Measurements from ENCODE around the gene NOP16. TPM values are rescaled to one million over a fixed set of nuclear protein-coding genes. Genes with fewer than 3 reads are reported as not detected.

The NOP16 gene
- total RNA-seq, 1 donor from 2014 or later, result 9.9 TPM

DNA sequence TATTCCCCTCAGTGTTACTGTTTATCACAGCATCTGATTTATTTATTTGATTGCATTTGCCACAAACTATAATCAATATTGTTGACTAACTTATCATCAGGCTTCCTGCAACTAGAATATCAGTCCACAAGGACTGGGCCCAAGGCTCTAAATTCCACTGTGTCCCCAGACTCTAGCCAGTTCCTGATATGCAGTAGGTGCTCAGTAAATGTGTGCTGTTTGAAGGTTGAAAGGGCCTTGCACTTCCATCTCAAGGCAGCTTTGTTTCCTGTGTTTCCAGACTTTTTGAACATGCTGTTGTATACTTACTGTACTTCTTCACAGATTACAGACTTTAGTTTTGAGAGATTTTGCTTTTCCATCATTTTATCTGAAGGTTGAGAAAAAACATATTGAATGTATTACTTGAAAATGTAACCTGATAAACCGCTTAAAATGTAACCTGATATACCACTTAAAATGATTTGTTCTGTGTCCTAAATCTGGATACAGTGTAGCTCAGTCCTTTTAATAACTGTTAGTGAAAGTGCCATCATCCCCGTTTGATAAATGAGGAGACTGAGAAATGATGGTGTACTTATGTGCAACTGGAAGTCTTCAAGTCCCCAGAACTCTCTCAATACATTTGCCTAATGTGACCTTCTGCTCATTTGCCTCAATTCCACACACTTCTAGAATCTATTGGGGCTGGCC lies 45.5 kb downstream of the NOP16 start:
- Histone ChIP-seq H3K36me3 (ENCODE audit: control insufficient read depth in 3 of 3, insufficient read depth in 3 of 3, low read length in 3 of 3) (peaks cover 24 to 36% (median 33%) of the 10 kb centered on the region in 3 donors), H3K4me1 (ENCODE audit: control insufficient read depth in 3 of 3, insufficient read depth in 3 of 3, low read length in 3 of 3) (no peaks in the 10 kb centered on the region), H3K4me3 (ENCODE audit: low read length in 3 of 3) (no peak overlapping the region), H3K9me3 (ENCODE audit: control insufficient read depth in 3 of 3, low read length in 3 of 3) (no peaks in the 10 kb centered on the region), H3K27ac (ENCODE audit: low read depth, low read length) (no peak overlapping the region), H3K27me3 (ENCODE audit: control insufficient read depth in 3 of 3, insufficient read depth in 3 of 3, low read length in 3 of 3) (no peaks in the 10 kb centered on the region), H3K9ac (ENCODE audit: low read depth in 1 of 3, low read length in 3 of 3) (no peak overlapping the region)

DNA sequence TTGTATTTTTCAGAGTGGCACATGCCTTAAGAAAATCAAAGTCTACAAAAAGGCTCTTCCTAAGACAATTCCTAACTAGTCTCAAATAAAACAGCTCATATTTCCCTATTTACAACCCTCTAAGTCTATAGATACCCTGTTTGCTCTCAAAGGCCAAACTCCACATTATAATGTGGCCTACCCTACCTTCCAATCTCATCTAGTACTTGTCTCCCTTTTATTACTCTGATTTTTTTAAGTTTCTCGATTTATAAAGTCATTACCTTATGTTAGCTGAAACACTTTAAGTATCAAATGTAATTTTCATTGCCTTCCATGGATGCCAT lies 46.3 kb downstream of the NOP16 start:
- H3K27me3 ChIP-seq (ENCODE audit: control insufficient read depth in 3 of 3, insufficient read depth in 3 of 3, low read length in 3 of 3), result no peaks in the 10 kb centered on the region
- no peaks in the 10 kb centered on the region for H3K4me1 ChIP-seq (ENCODE audit: control insufficient read depth in 3 of 3, insufficient read depth in 3 of 3, low read length in 3 of 3)
- no peak overlapping the region for H3K27ac ChIP-seq (ENCODE audit: low read depth, low read length)
- no peak overlapping the region for H3K4me3 ChIP-seq (ENCODE audit: low read length in 3 of 3)
- H3K9ac ChIP-seq (ENCODE audit: low read depth in 1 of 3, low read length in 3 of 3), result no peak overlapping the region
- H3K9me3 ChIP-seq (ENCODE audit: control insufficient read depth in 3 of 3, low read length in 3 of 3), result no peaks in the 10 kb centered on the region
- H3K36me3 ChIP-seq (ENCODE audit: control insufficient read depth in 3 of 3, insufficient read depth in 3 of 3, low read length in 3 of 3), result peaks cover 23 to 31% (median 28%) of the 10 kb centered on the region in 3 donors

DNA sequence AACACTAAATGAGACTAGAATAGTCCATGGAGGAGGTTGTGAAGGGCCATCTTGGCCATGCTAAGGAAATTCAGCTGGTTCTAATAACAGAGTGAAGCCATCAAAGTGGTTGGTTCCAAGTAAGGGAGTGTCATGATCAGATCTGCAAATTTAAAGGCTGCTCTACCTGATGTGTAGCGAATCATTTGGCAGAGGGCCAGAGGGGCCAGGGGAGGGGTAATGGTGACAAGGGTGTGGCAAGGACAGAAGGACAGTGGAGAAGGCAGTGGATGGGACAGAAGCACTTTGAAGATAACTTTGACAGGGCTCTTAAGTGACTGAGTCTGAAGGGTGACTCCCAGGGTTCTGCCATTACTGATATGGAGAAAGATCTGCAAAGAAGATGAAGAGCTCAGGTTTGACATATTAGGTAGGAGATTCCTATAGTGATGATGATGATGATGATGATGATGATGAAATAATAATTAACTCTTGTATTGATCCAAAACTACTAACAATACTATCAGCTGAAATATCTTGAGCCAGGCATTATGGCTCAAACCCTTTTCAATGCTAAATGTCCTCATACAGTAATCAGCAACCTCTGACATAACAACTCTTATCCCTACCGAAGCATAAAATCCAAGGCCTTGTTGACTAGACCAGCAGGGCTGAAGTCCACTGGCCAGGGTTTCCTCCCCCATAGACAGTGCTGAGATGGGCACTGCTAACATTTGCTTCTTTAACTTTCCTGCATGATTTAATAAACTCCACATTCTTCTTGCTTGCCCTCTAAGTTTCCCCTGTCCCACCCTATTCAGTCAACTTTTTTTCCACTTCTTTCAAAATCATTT lies 46.9 kb downstream of the NOP16 start:
- Histone ChIP-seq H3K27me3 (ENCODE audit: control insufficient read depth in 3 of 3, insufficient read depth in 3 of 3, low read length in 3 of 3) (no peaks in the 10 kb centered on the region), H3K4me3 (ENCODE audit: low read length in 3 of 3) (no peak overlapping the region), H3K4me1 (ENCODE audit: control insufficient read depth in 3 of 3, insufficient read depth in 3 of 3, low read length in 3 of 3) (no peaks in the 10 kb centered on the region), H3K36me3 (ENCODE audit: control insufficient read depth in 3 of 3, insufficient read depth in 3 of 3, low read length in 3 of 3) (peaks cover 17 to 25% (median 23%) of the 10 kb centered on the region in 3 donors), H3K27ac (ENCODE audit: low read depth, low read length) (no peak overlapping the region), H3K9me3 (ENCODE audit: control insufficient read depth in 3 of 3, low read length in 3 of 3) (no peaks in the 10 kb centered on the region), H3K9ac (ENCODE audit: low read depth in 1 of 3, low read length in 3 of 3) (no peak overlapping the region)

DNA sequence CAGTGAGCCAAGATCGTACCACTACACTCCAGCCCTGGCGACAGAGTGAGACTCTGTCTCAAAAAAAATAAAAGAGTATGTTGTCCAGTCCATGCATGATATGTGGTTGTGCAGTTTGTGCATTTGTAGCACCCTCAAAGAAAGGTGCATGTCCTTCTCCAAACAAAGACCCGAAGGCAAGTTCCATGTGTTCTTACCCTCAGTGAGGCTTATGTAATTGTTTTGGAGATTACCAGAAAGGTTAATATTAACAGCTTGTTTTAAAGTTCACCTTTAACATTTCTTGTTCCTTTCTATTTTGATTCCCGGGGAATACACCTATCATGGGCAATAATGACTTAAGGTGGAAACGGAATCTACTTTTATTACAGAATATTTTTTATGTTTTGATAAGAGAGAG lies 49.1 kb downstream of the NOP16 start:
- H3K9ac ChIP-seq (ENCODE audit: low read depth in 1 of 3, low read length in 3 of 3), result no peak overlapping the region
- no peak overlapping the region for H3K4me3 ChIP-seq (ENCODE audit: low read length in 3 of 3)
- H3K4me1 ChIP-seq (ENCODE audit: control insufficient read depth in 3 of 3, insufficient read depth in 3 of 3, low read length in 3 of 3), result no peaks in the 10 kb centered on the region
- no peaks in the 10 kb centered on the region for H3K27me3 ChIP-seq (ENCODE audit: control insufficient read depth in 3 of 3, insufficient read depth in 3 of 3, low read length in 3 of 3)
- H3K36me3 ChIP-seq (ENCODE audit: control insufficient read depth in 3 of 3, insufficient read depth in 3 of 3, low read length in 3 of 3), result peaks cover 3 to 6% (median 4%) of the 10 kb centered on the region in 3 donors
- no peak overlapping the region for H3K27ac ChIP-seq (ENCODE audit: low read depth, low read length)
- no peaks in the 10 kb centered on the region for H3K9me3 ChIP-seq (ENCODE audit: control insufficient read depth in 3 of 3, low read length in 3 of 3)

DNA sequence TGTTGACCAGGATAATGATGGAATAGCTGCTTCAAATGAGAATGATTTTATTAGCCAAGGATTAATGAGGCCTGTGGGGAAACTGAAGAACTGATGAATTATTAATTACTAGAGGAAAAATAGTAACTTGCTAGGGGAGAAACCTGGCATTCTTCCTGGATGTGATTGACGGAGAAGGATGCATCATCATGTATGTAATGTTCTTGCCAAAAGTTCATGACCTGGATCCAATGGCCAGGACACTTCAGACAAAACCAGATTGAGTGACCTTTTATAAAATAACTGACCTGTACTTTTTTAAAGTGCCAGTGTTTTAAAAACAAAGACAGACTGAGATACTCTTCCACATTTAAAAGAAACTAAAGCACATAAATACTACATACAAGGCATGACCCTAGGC lies 50.5 kb downstream of the NOP16 start:
- Histone ChIP-seq H3K9me3 (ENCODE audit: control insufficient read depth in 3 of 3, low read length in 3 of 3) (no peaks in the 10 kb centered on the region), H3K27ac (ENCODE audit: low read depth, low read length) (no peak overlapping the region), H3K27me3 (ENCODE audit: control insufficient read depth in 3 of 3, insufficient read depth in 3 of 3, low read length in 3 of 3) (no peaks in the 10 kb centered on the region), H3K4me3 (ENCODE audit: low read length in 3 of 3) (no peak overlapping the region), H3K4me1 (ENCODE audit: control insufficient read depth in 3 of 3, insufficient read depth in 3 of 3, low read length in 3 of 3) (no peaks in the 10 kb centered on the region), H3K9ac (ENCODE audit: low read depth in 1 of 3, low read length in 3 of 3) (no peak overlapping the region), H3K36me3 (ENCODE audit: control insufficient read depth in 3 of 3, insufficient read depth in 3 of 3, low read length in 3 of 3) (peaks cover 3 to 6% (median 4%) of the 10 kb centered on the region in 3 donors)

DNA sequence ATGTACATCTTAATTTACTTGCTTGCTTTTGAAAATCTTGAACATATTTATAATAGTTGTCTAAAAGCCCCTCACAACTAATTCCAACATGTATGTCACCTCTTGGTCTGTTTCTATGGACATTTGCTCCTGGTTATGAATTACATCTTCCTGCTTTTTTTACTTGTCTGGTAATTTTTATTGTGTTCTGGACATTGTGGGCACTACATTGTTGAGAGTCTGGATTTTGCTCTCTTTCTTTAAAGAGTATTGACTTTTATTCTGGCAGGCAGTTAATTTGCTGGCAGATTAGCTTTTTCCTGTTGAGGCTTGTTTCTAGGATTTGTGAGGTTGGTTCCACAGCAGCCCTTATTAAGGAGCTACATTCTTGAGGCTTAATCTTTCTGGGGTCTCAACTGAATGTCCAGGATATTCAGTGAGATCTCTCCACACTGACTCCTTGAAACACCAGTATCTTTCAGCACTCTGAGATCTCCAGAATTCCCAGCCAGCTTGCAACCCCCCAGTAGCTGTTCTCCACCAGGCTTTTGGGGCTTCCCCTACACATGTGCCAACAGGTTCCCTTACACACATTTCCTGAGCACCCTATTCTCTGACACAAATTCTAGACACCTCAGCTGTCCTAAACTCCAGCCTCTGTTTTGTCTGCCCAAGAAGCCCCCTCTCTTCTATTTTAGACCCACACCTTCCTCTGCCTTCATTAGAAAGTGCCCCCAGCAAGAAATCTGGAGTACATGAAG lies 54.2 kb downstream of the NOP16 start:
- Histone ChIP-seq H3K36me3 (ENCODE audit: control insufficient read depth in 3 of 3, insufficient read depth in 3 of 3, low read length in 3 of 3) (peaks cover 3 to 6% (median 4%) of the 10 kb centered on the region in 3 donors), H3K4me3 (ENCODE audit: low read length in 3 of 3) (no peak overlapping the region), H3K27ac (ENCODE audit: low read depth, low read length) (no peak overlapping the region), H3K9ac (ENCODE audit: low read depth in 1 of 3, low read length in 3 of 3) (no peak overlapping the region), H3K4me1 (ENCODE audit: control insufficient read depth in 3 of 3, insufficient read depth in 3 of 3, low read length in 3 of 3) (no peaks in the 10 kb centered on the region), H3K9me3 (ENCODE audit: control insufficient read depth in 3 of 3, low read length in 3 of 3) (no peaks in the 10 kb centered on the region), H3K27me3 (ENCODE audit: control insufficient read depth in 3 of 3, insufficient read depth in 3 of 3, low read length in 3 of 3) (no peaks in the 10 kb centered on the region)

Small RNA genes within 50 kb of the gene (small RNA-seq; reads per million reads assigned to genes)
- 3.8 reads per million, percentile 89 among the genes with 10 or more reads in this experiment for gene MIR1271

Other genes with a start within 250 kb of the NOP16 start
- 7.3 TPM for gene SIMC1, start 150.2 kb downstream of the NOP16 start, total RNA-seq
- 28.7 TPM for gene KIAA1191, start 26.8 kb downstream of the NOP16 start, total RNA-seq
- 9.4 TPM for gene ARL10, start 23.1 kb downstream of the NOP16 start, total RNA-seq
- gene HIGD2A, start 153 bp upstream of the NOP16 start, total RNA-seq, result 108 TPM
- 44.4 TPM for gene CLTB, start 27.9 kb upstream of the NOP16 start, total RNA-seq
- 24.0 TPM for gene FAF2, start 59.8 kb upstream of the NOP16 start, total RNA-seq
- 2.1 TPM for gene RNF44, start 148.8 kb upstream of the NOP16 start, total RNA-seq
- gene CDHR2, start 160.7 kb upstream of the NOP16 start, total RNA-seq, result not detected
- 0.52 TPM for gene GPRIN1, start 221.6 kb upstream of the NOP16 start, total RNA-seq
- gene SNCB, start 241.9 kb upstream of the NOP16 start, total RNA-seq, result not detected
- gene EIF4E1B, start 242.1 kb upstream of the NOP16 start, total RNA-seq, result not detected